PFSK-1 (cell line): ENCODE measurements around the gene TMEM168.

Experiments used
- FOXP2 ChIP-seq: optimal IDR thresholded peaks from 2 replicates; pipeline ENCODE3; 2011; ENCODE audit warnings: borderline replicate concordance, control low read depth, inconsistent platforms; ENCODE audit not compliant: insufficient read depth; ENCODE audit errors: extremely low read length, extremely low read depth
- POLR2AphosphoS5 ChIP-seq: IDR thresholded peaks from 2 replicates; pipeline ENCODE4 v1.6.1; 2012; ENCODE audit warnings: low read depth, mild to moderate bottlenecking, control low read depth, low read length, moderate library complexity
- SIN3A ChIP-seq: IDR thresholded peaks from 2 replicates; pipeline ENCODE4 v1.6.1; 2012; ENCODE audit warnings: mild to moderate bottlenecking, low read length, moderate library complexity, borderline replicate concordance; ENCODE audit not compliant: insufficient read depth
- TAF1 ChIP-seq: IDR thresholded peaks from 2 replicates; pipeline ENCODE4 v1.6.1; 2012; ENCODE audit warnings: low read length, control low read depth, borderline replicate concordance; ENCODE audit not compliant: insufficient read depth
- TF ChIP-seq, protein P1 (sequence below), 2 experiments: IDR thresholded peaks; 2 replicates each; pipeline versions ENCODE4 v1.6.1 to v1.8.0; 2011 to 2012; ENCODE audit warnings: low read depth in 2 of 2, low read length in 2 of 2, control low read depth in 1 of 2, inconsistent platforms in 1 of 2, mild to moderate bottlenecking in 1 of 2, moderate library complexity in 1 of 2; ENCODE audit not compliant: insufficient read depth in 1 of 2

The TMEM168 gene

DNA sequence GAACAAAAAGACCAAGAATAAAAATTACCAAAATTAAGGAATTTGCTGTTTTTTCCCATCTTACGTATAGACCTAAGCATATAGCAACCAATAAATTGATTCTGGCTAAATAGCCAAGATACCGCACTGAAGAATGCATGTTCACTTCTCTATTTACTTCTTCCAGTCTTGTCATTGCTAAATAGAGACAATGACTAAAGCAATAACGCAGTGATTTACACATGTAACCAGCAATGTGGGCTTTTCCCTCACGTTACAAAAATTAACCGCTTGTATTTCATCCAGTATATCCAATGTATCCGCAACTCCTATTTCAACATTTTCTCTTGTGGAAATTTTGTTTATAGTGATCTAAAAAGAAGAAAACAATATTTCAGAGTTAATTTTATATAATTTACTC lies 5.6 kb downstream of the TMEM168 start:
- TF ChIP-seq TAF1: no peak
- no peak for TF ChIP-seq SIN3A
- no peak for TF ChIP-seq FOXP2
- TF ChIP-seq, protein P1, sequence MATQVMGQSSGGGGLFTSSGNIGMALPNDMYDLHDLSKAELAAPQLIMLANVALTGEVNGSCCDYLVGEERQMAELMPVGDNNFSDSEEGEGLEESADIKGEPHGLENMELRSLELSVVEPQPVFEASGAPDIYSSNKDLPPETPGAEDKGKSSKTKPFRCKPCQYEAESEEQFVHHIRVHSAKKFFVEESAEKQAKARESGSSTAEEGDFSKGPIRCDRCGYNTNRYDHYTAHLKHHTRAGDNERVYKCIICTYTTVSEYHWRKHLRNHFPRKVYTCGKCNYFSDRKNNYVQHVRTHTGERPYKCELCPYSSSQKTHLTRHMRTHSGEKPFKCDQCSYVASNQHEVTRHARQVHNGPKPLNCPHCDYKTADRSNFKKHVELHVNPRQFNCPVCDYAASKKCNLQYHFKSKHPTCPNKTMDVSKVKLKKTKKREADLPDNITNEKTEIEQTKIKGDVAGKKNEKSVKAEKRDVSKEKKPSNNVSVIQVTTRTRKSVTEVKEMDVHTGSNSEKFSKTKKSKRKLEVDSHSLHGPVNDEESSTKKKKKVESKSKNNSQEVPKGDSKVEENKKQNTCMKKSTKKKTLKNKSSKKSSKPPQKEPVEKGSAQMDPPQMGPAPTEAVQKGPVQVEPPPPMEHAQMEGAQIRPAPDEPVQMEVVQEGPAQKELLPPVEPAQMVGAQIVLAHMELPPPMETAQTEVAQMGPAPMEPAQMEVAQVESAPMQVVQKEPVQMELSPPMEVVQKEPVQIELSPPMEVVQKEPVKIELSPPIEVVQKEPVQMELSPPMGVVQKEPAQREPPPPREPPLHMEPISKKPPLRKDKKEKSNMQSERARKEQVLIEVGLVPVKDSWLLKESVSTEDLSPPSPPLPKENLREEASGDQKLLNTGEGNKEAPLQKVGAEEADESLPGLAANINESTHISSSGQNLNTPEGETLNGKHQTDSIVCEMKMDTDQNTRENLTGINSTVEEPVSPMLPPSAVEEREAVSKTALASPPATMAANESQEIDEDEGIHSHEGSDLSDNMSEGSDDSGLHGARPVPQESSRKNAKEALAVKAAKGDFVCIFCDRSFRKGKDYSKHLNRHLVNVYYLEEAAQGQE (IDR thresholded peaks at IDR 0.05; ENCODE audit: insufficient read depth in 1 of 2, low read depth in 2 of 2, low read length in 2 of 2): no peak
- TF ChIP-seq POLR2AphosphoS5: no peak

DNA sequence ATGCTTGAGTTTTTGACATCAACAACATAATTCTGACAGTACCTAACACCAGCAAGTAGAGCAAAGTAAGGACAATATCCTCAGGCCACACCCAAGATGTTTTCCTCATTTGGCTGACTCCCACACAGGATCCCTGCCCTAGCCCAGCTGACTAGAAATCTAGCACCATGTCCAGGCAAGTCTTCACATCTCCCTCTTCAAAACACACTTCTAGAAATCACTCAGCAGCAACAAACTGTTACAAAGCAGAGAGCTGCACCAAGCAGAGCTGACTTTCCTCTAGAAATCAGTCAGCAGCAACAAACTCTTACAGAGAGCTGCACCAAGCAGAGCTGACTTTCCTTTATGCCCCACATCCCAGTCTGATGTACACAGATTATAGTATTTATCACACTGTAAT lies 7.7 kb downstream of the TMEM168 start:
- no peak for TF ChIP-seq FOXP2
- TF ChIP-seq TAF1: no peak
- TF ChIP-seq, protein P1 (IDR thresholded peaks at IDR 0.05; ENCODE audit: insufficient read depth in 1 of 2, low read depth in 2 of 2, low read length in 2 of 2): no peak

DNA sequence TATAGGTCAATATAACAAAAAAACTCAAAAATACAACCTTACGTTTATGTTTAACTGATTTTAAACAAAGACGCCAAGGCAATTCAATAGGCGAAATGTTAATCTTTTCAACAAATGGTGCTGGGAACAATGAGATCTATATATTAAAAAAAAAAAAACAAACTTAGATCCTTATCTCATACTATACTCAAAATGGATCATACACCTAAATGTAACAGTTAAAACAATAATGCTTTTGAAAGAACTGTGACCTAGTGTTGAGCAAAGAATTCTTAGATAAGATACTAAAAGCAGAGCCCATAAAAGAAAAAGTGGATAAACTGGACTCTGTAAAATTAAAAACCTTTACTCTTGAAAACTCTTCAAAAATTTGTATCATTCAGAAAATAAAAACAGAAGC lies 8.6 kb downstream of the TMEM168 start:
- TF ChIP-seq FOXP2 (no peak), POLR2AphosphoS5 (no peak), SIN3A (no peak), TAF1 (no peak)
- TF ChIP-seq, protein P1 (IDR thresholded peaks at IDR 0.05; ENCODE audit: insufficient read depth in 1 of 2, low read depth in 2 of 2, low read length in 2 of 2): no peak

DNA sequence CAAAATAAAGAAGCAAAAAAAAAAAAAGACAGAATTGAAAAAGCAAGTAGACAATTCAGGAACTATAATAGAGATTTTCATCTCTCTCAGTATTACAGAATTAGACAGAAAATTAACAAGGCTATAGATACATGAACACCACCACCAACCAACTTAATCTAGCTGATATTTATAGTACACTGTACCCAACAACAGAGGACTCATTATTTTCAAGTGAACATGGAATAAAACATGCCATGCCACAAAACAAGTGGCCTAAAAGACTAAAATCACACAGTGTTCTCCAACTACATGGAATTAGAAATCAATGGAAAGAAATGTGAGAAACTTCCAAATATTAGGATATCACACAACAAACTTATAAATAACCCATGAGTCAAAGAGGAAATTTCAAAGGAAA lies 9.1 kb downstream of the TMEM168 start:
- TF ChIP-seq FOXP2 (no peak), SIN3A (no peak), TAF1 (no peak), POLR2AphosphoS5 (no peak)
- TF ChIP-seq, protein P1 (IDR thresholded peaks at IDR 0.05; ENCODE audit: insufficient read depth in 1 of 2, low read depth in 2 of 2, low read length in 2 of 2): no peak

DNA sequence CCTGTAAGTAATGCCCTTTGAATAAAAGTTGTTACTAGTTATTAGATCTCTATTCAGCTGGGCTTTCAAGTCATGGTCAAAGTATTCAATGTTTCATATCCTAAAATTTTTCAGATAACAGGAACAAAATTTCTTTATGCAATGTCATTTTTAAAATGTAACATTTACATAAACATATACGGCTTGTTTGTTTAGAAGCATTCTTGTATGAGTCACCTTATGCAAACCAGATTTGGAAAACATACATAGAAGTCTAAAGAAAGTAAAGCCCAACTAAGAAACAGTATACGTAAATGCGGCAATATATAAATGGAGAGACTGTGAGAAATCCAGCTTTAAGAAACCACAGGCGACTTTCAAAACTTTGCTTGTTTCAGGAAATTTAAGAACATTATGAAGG lies 10.5 kb downstream of the TMEM168 start:
- TF ChIP-seq, protein P1 (IDR thresholded peaks at IDR 0.05; ENCODE audit: insufficient read depth in 1 of 2, low read depth in 2 of 2, low read length in 2 of 2): no peak
- TF ChIP-seq POLR2AphosphoS5 (no peak), FOXP2 (no peak), TAF1 (no peak), SIN3A (no peak)
